Mesodermal cell (in vitro differentiated cells): Measurements from ENCODE around the gene APBA2.

ENCODE experiments used
- H3K27ac ChIP-seq: 2 replicates; pipeline ENCODE4 v1.7.0; 2013; ENCODE audit warnings: mild to moderate bottlenecking, low read depth, low read length, moderate library complexity; ENCODE audit not compliant: severe bottlenecking
- H3K36me3 ChIP-seq: 2 replicates; pipeline ENCODE4 v1.7.1; 2013; ENCODE audit warnings: mild to moderate bottlenecking, low read length, moderate library complexity; ENCODE audit not compliant: control insufficient read depth, insufficient read depth
- H3K4me1 ChIP-seq: one replicate; pipeline ENCODE4 v1.7.1; 2013; ENCODE audit warnings: mild to moderate bottlenecking, low read length; ENCODE audit not compliant: insufficient read depth, control insufficient read depth, poor library complexity, severe bottlenecking
- H3K4me3 ChIP-seq: 2 replicates; pipeline ENCODE4 v1.7.0; 2013; ENCODE audit warnings: low read length, control low read depth, mild to moderate bottlenecking; ENCODE audit not compliant: insufficient read depth, poor library complexity, severe bottlenecking; ENCODE audit errors: extremely low read depth
- H3K9me3 ChIP-seq: 2 replicates; pipeline ENCODE4 v1.7.1; 2013; ENCODE audit warnings: mild to moderate bottlenecking, low read length, moderate library complexity; ENCODE audit not compliant: control insufficient read depth
- WGBS, 2 experiments: methylation state at CpG; one replicate each; pipeline ENCODE4 v1.1.5; 2013; ENCODE audit warnings: missing lambda C conversion rate in 2 of 2; ENCODE audit not compliant: insufficient coverage in 2 of 2; 5-methylcytosine and 5-hydroxymethylcytosine counted together

APBA2 gene

GRCh38 chr15:28952666-28953491 is 67.1 kb downstream of the APBA2 start:
- Histone ChIP-seq H3K4me3 (no peak overlapping the region), H3K9me3 (no peaks in the 10 kb centered on the region), H3K27ac (no peak overlapping the region), H3K36me3 (no peaks in the 10 kb centered on the region), H3K4me1 (peaks cover 30% of the 10 kb centered on the region)
- WGBS, 2 experiments, result 89 to 90% methylated on average over 2 to 3 of the region's 7 CpGs

- H3K27ac ChIP-seq, result no peak overlapping the region
- 95 to 99% methylated on average over 12 to 15 of the region's 15 CpGs for WGBS, 2 experiments
- H3K4me1 ChIP-seq, result peaks cover 27% of the 10 kb centered on the region
- H3K4me3 ChIP-seq, result no peak overlapping the region
- no peaks in the 10 kb centered on the region for H3K9me3 ChIP-seq
- H3K36me3 ChIP-seq, result no peaks in the 10 kb centered on the region
These were observed 67.9 kb downstream of the APBA2 start for GRCh38 chr15:28953573-28954195.

GRCh38 chr15:28954466-28955159 is 68.8 kb downstream of the APBA2 start:
- Histone ChIP-seq H3K36me3 (no peaks in the 10 kb centered on the region), H3K4me1 (peaks cover 24% of the 10 kb centered on the region), H3K4me3 (no peak overlapping the region), H3K9me3 (no peaks in the 10 kb centered on the region), H3K27ac (no peak overlapping the region)
- 98% methylated on average over 4 to 8 of the region's 12 CpGs for WGBS, 2 experiments

- no peak overlapping the region for H3K4me3 ChIP-seq
- WGBS, 2 experiments, result 87 to 88% methylated on average over 8 of the region's 8 CpGs
- no peaks in the 10 kb centered on the region for H3K9me3 ChIP-seq
- no peaks in the 10 kb centered on the region for H3K36me3 ChIP-seq
- peaks cover 24% of the 10 kb centered on the region for H3K4me1 ChIP-seq
- H3K27ac ChIP-seq, result no peak overlapping the region
These were observed 69.6 kb downstream of the APBA2 start for GRCh38 chr15:28955160-28955992.

- Histone ChIP-seq H3K36me3 (no peaks in the 10 kb centered on the region), H3K4me3 (no peak overlapping the region), H3K27ac (no peak overlapping the region), H3K9me3 (no peaks in the 10 kb centered on the region), H3K4me1 (peaks cover 27% of the 10 kb centered on the region)
- 91% methylated on average over 4 to 5 of the region's 5 CpGs for WGBS, 2 experiments
These were observed 70.2 kb downstream of the APBA2 start for GRCh38 chr15:28955993-28956421.

GRCh38 chr15:28956491-28956890 is 70.7 kb downstream of the APBA2 start:
- H3K4me1 ChIP-seq, result peaks cover 32% of the 10 kb centered on the region
- H3K27ac ChIP-seq, result no peak overlapping the region
- no peaks in the 10 kb centered on the region for H3K9me3 ChIP-seq
- WGBS, 2 experiments, result 96 to 98% methylated on average over 7 to 8 of the region's 8 CpGs
- no peaks in the 10 kb centered on the region for H3K36me3 ChIP-seq
- H3K4me3 ChIP-seq, result no peak overlapping the region

GRCh38 chr15:28957606-28958498 is 72.1 kb downstream of the APBA2 start:
- H3K4me1 ChIP-seq, result peaks cover 34% of the 10 kb centered on the region
- WGBS, 2 experiments, result 95 to 97% methylated on average over 17 to 18 of the region's 18 CpGs
- H3K4me3 ChIP-seq, result no peak overlapping the region
- H3K36me3 ChIP-seq, result no peaks in the 10 kb centered on the region
- H3K27ac ChIP-seq, result no peak overlapping the region
- no peaks in the 10 kb centered on the region for H3K9me3 ChIP-seq

- Histone ChIP-seq H3K27ac (no peak overlapping the region), H3K4me3 (no peak overlapping the region), H3K36me3 (no peaks in the 10 kb centered on the region), H3K4me1 (peaks cover 24% of the 10 kb centered on the region), H3K9me3 (no peaks in the 10 kb centered on the region)
- 93 to 95% methylated on average over 7 of the region's 7 CpGs for WGBS, 2 experiments
These were observed 73.6 kb downstream of the APBA2 start for GRCh38 chr15:28959326-28959725.

GRCh38 chr15:28960979-28961378 is 75.2 kb downstream of the APBA2 start:
- Histone ChIP-seq H3K27ac (peak overlapping the region; percentile 47), H3K4me3 (no peak overlapping the region), H3K4me1 (peaks cover 14% of the 10 kb centered on the region), H3K36me3 (no peaks in the 10 kb centered on the region), H3K9me3 (no peaks in the 10 kb centered on the region)
- WGBS, 2 experiments, result 75 to 76% methylated on average over 5 to 7 of the region's 9 CpGs
